Osteocyte (in vitro differentiated cells): ENCODE measurements around the gene SPATA22. TPM values are rescaled to one million over a fixed set of nuclear protein-coding genes. Genes with fewer than 3 reads are reported as not detected.

ENCODE experiments used
- DNase-seq: peaks from one replicate; pipeline ENCODE4 v3.0.0; 2021; ENCODE audit warnings: mixed read lengths; ENCODE audit not compliant: unreplicated experiment; ENCODE audit errors: extremely low spot score
- H3K27ac Mint-ChIP-seq: one replicate; pipeline ENCODE4 v1.8.0; 2021; ENCODE audit warnings: mild to moderate bottlenecking, mixed read lengths; ENCODE audit not compliant: unreplicated experiment
- H3K27me3 Mint-ChIP-seq: one replicate; pipeline ENCODE4 v1.8.0; 2021; ENCODE audit warnings: mixed read lengths; ENCODE audit not compliant: unreplicated experiment
- H3K36me3 Mint-ChIP-seq: one replicate; pipeline ENCODE4 v1.8.0; 2021; ENCODE audit warnings: mixed read lengths; ENCODE audit not compliant: unreplicated experiment
- H3K4me1 Mint-ChIP-seq: one replicate; pipeline ENCODE4 v1.8.0; 2021; ENCODE audit warnings: mixed read lengths; ENCODE audit not compliant: unreplicated experiment
- H3K4me3 Mint-ChIP-seq: one replicate; pipeline ENCODE4 v1.8.0; 2021; ENCODE audit warnings: mild to moderate bottlenecking, moderate library complexity, mixed read lengths; ENCODE audit not compliant: unreplicated experiment
- H3K9me3 Mint-ChIP-seq: one replicate; pipeline ENCODE4 v1.8.0; 2021; ENCODE audit warnings: mixed read lengths; ENCODE audit not compliant: unreplicated experiment
- CTCF ChIP-seq: fragments of 200-600 bp; sonication (generic); IDR thresholded peaks from 2 replicates; pipeline ENCODE4 v1.5.0; 2021; ENCODE audit warnings: antibody characterized with exemption, mild to moderate bottlenecking, moderate library complexity
- total RNA-seq: library from RNA; stranded (reverse); gene quantifications from 2 replicates; pipeline ENCODE4 v1.2.1, GENCODE V29; 2021

The SPATA22 gene
- total RNA-seq, 1 donor from 2014 or later = not detected

DNA sequence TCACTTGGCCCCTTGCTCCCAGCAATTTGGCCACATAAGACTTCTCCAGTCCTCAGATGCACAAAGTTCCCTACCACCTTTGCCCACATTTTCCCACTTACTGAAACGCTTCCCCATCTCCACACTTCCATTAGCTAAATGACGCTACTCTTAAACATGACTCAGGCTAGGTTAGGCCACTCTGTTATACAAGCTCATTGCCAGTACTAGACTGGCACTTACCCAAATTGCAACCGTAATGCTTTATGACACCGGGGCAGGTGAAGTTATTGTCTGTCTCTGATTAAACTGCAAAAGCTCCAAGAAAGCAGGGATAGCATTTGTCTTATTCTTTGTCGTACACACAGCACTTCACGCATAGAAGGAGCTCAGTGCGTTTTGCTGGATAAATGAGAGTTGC, 33.4 kb upstream of the SPATA22 start:
- no peaks in the 10 kb centered on the region for H3K4me1 Mint-ChIP-seq
- H3K9me3 Mint-ChIP-seq = peaks cover 6% of the 10 kb centered on the region
- no peak overlapping the region for H3K27ac Mint-ChIP-seq
- H3K4me3 Mint-ChIP-seq = no peak overlapping the region
- peaks cover 2% of the 10 kb centered on the region for H3K36me3 Mint-ChIP-seq
- peaks cover 4% of the 10 kb centered on the region for H3K27me3 Mint-ChIP-seq
- TF ChIP-seq CTCF = no peak
- no peak for DNase-seq

DNA sequence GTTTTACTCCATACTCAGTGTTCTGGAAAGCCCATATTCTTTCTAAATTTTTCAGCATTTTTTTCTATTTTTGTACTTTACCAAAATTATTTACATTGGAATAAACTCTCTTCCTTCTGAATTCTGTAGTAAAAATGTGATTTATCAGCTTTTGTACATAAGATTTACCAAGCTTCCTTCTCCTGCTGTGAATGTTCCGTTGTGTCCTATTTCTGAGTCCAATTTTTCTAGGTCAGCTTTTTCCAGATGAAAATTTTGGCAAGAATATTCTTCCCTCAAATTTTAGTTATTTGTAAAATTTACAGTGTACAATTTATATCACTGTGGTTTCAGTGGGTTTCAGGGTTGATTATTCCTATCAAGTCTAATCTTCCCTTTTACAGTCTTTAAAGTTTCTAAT, 31.7 kb upstream of the SPATA22 start:
- H3K27ac Mint-ChIP-seq = no peak overlapping the region
- H3K27me3 Mint-ChIP-seq = peaks cover 4% of the 10 kb centered on the region
- peaks cover 2% of the 10 kb centered on the region for H3K36me3 Mint-ChIP-seq
- H3K4me1 Mint-ChIP-seq = no peaks in the 10 kb centered on the region
- TF ChIP-seq CTCF = no peak
- no peak overlapping the region for H3K4me3 Mint-ChIP-seq
- no peak for DNase-seq
- peaks cover 6% of the 10 kb centered on the region for H3K9me3 Mint-ChIP-seq

- no peak overlapping the region for H3K4me3 Mint-ChIP-seq
- peaks cover 2% of the 10 kb centered on the region for H3K36me3 Mint-ChIP-seq
- TF ChIP-seq CTCF = no peak
- no peaks in the 10 kb centered on the region for H3K4me1 Mint-ChIP-seq
- no peak for DNase-seq
- peaks cover 4% of the 10 kb centered on the region for H3K27me3 Mint-ChIP-seq
- H3K27ac Mint-ChIP-seq = no peak overlapping the region
- H3K9me3 Mint-ChIP-seq = peaks cover 6% of the 10 kb centered on the region
Observed at GRCh38 chr17:3502466-3502865, 30.8 kb upstream of the SPATA22 start.

DNA sequence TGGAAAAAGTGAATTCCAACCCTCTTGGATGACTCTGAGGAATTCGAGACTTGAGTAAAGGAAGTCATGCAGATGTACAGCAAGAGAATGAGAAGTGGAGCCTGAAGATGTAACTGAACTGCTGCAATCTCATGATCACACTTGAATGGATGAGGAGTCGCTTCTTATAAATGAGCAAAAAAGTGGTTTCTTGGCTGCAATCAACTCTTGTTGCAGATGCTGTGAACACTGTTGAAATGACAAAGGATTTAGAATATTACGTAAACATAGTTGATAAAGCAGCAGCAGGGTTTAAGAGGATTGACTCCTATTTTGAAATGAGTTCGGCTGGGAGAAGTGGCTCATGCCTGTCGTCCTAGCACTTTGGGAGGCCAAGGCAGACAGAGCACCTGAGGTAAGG, 29.7 kb upstream of the SPATA22 start:
- peaks cover 2% of the 10 kb centered on the region for H3K36me3 Mint-ChIP-seq
- peaks cover 6% of the 10 kb centered on the region for H3K9me3 Mint-ChIP-seq
- H3K27me3 Mint-ChIP-seq = peaks cover 4% of the 10 kb centered on the region
- H3K4me1 Mint-ChIP-seq = no peaks in the 10 kb centered on the region
- no peak overlapping the region for H3K27ac Mint-ChIP-seq
- no peak overlapping the region for H3K4me3 Mint-ChIP-seq
- no peak for TF ChIP-seq CTCF
- DNase-seq = no peak

DNA sequence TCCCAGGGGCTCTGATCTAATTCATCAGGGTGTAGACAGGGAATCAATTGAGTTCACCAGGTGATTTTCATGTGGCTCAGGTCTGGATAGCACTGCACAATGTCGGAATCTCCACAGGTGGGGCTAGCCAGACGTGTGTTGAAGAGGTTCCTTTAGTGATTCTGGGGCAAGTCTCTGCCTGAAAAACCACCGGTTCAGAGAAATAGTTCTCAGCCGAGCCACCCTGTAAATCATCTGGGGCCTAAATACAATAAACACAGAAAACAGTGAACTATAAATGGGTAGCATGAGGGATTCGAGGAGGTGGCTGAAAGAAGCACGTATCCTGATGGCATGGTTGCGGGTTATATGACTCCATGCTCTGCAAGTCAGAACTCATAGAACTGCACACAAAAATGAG, 25.5 kb upstream of the SPATA22 start:
- H3K27me3 Mint-ChIP-seq = no peaks in the 10 kb centered on the region
- H3K27ac Mint-ChIP-seq = no peak overlapping the region
- no peaks in the 10 kb centered on the region for H3K4me1 Mint-ChIP-seq
- no peak for TF ChIP-seq CTCF
- H3K4me3 Mint-ChIP-seq = no peak overlapping the region
- peaks cover 12% of the 10 kb centered on the region for H3K9me3 Mint-ChIP-seq
- peaks cover 2% of the 10 kb centered on the region for H3K36me3 Mint-ChIP-seq
- DNase-seq = no peak
